KG1 (cell line): ENCODE results near the gene SCARB2.
"Not testable (repeated sequence)": the region's sequence is repeated elsewhere in the genome, so short reads cannot be mapped to it uniquely, and the experiment has no call there.

Experiments
- DNase-seq: peaks from one replicate; lab custom pipeline; 2025; lab: John Stamatoyannopoulos, UW

Gene SCARB2, protein sequence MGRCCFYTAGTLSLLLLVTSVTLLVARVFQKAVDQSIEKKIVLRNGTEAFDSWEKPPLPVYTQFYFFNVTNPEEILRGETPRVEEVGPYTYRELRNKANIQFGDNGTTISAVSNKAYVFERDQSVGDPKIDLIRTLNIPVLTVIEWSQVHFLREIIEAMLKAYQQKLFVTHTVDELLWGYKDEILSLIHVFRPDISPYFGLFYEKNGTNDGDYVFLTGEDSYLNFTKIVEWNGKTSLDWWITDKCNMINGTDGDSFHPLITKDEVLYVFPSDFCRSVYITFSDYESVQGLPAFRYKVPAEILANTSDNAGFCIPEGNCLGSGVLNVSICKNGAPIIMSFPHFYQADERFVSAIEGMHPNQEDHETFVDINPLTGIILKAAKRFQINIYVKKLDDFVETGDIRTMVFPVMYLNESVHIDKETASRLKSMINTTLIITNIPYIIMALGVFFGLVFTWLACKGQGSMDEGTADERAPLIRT

DNA sequence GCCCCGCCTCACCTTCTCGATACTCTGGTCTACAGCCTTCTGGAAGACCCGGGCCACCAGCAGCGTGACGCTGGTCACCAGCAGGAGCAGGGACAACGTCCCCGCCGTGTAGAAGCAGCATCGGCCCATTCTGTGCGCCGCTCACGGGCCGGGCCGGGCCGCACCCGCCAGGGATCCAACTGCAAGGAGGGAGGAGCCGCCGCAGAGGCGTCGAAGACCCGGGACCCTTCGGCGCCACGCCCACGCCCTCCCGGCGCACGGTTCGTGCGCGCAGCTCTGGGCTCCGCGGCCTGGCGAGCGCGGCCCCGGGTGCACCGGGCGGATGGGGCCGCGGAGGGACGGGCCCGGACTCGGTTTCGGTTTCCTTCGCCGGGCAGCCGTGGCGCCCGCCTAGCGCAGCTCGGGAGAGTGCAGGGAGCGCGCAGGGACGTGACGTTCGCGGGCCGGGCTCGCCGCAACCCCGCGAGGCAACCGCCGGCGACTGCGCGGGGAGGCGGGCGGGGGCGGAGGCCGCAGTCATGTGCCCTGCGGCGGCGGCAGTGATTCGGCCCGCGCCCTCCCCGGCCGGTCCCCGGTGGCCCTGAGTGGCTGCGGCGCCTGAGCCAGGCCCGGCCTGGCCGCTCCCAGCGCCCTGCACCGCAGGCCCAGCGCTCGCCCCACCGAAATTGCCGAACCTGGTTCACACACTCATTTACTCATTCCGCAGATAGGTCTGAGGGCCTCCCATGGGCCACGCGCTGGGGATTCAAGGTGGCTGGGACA is at the start of gene SCARB2:
TSS of gene SCARB2 (minus strand) at position 410 of the 762 bp plus-strand sequence. CDS start at position 129, 281 bp downstream.
- DNase-seq: no peak

DNA sequence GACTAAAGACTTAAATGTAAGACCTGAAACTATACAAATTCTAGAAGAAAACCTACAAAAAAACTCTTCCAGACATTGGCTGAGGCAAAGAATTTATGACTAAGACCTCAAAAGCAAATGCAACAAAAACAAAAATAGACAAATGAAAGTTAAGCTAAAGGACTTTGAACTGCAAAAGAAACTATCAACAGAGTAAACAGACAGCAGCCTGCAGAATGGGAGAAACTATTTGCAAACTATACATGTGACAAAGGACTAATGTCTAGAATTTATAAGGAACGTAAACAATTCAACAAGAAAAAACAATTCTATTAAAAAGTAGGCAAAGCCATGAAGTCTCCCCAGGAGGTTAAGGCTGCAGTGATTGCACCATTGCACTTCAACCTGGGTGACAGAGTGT is 46.9 kb upstream of the SCARB2 start:
- DNase-seq: no peak

DNA sequence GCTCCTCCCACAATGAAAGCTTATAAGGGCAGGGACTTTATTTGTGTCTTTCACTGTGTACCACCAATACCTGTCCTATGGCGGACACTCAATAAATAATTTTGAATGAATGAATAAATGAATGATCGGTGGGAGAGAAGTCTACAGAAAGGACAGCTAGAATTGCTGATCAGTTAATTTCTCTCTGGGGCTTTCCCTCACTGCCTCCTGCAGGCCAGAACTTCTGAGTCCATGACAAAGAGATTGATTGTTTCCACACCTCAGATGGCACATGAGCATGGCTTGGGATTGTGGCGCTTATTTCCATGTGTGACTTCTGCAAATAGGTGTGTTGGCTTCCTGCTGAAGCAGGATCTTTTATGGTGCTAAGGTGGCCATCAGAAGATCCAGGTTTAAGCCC is 44.2 kb upstream of the SCARB2 start:
- DNase-seq: no peak

DNA sequence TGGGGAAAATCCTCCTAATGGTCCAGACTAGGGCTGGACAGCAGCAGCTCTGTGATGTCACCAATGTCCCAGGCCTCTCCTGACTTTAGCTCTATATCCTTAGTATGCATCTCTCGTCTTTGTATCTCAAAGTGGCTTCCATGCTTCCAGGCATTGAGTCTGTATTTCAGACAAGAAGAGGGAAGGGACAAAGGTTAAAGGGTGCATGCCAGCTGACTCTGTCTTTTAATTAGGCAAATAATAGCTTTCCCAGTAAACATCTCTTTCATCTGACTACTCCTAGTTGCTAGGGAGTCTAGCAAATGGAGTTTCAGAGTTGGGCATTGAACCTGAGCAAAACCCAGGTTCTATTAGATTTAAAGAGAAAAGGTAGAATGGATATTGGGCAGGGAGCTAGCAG is 43.3 kb upstream of the SCARB2 start:
- no peak for DNase-seq

DNA sequence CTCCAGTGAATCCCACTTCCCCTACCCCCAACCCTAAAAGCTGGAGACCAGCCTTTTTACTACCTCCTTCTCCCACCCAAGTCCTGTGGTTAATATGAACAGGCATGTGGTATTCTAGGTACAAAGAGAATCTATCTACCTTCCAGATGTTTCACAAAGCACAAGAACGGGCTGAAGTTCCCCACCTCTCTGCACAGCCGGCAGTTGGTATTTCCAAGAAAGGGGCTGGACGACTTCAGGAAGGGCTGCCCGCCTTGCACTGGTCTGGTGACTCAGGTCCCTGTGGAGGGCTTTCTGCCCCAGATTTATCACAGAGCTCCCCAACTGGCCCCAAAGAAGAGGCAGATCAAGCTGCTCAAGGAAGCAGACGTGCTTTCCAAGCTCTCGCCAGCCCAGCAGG is 42.4 kb upstream of the SCARB2 start:
- no peak for DNase-seq

DNA sequence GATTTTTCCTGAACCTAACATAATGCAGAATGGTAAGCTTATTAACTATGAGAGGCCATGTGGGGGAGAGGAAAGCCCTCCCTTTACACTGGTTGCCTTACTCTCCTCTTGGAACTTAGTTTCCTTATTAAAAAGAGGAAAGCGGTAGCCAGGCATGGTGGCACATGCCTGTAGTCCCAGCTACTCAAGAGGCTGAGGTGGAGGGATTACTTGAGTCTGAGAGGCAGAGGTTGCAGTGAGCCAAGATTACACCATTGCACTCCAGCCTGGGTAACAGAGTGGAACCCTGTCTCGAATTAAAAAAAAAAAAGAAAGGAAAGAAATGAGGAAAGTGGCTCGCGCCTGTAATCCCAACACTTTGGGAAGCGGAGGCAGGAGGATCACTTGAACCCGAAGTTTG is 39.9 kb upstream of the SCARB2 start:
- DNase-seq: no peak

DNA sequence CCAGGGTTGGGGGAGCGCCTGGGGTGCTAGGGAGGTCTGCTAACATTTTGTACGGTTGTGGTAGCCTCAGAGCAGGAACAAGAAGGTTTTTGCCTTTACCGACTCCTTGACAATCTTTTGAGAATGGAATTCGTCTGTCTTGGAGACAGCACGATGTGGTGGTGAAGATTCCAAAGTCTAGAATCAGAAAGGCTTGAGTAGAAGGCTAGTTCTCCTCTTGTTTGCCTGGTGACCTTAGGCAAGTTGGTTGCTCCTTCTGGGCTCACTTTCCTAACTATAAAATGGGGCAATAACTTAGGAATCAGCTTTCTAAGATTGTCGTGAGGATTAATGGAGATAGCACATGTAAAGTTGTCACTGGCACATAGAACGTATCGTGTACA is 38.6 kb upstream of the SCARB2 start:
- DNase-seq: no peak

DNA sequence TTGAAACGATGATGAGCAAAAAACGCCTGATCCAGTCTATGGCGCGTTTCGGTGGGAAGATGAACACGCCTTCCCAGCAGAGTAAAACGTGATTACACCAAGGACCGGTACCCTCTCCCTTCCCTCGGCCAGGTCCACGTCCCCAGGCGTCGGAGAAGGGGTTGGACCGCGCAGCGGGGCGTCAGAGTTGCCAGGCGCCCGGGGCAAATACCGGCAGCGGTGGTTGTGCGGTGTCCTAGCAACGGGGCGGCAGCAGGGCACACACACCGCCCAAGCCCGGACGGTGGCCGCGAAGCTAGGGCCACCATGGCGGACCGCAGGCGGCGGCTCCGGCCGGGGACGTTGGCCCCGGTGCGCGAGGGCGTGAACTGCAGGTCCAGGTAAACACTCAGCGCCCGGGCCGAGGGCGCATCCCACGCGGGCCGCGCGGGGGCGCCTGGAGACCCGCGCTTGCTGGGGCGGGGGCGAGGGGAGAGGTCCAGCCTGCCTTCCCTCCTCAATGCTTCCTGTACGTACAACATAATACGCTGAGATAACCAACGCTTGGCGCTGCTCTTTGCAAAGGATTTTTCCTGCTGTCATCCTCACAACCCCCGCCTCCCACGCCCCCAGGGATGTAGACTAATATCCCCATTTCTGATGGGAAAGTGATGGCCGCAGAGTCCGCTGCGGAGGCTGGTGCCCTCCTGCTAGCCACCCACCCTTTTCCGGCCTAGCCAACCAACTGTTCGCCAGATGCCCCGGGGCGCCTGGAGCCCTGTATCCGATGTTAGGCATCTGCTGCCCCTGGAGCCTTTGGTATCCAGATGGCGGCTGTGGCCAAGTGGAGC is 38.0 kb upstream of the SCARB2 start, which contains the start of gene FAM47E:
TSS of gene FAM47E (plus strand) at position 281 of the 830 bp plus-strand sequence. CDS start at position 307, 26 bp downstream.
- no peak for DNase-seq

DNA sequence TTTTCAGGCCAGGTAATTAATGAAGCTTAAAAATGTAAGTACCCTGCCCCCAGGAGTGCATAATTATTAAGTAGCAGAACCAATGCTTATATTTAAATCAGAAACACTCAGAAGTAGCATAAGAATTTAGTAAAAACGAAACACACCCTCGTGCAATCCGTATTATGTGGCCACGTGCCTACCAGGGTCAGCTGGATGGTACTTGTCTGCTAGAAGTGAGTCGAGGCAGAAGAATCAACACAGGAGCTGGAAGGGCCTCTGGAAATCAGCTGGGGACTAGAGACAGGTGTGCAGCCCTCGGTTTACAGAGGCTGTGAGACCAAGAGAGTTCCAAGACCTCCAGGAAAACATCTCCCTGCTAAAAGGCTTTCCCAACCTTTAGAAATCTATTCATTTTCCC is 37.3 kb upstream of the SCARB2 start:
- DNase-seq: no peak

DNA sequence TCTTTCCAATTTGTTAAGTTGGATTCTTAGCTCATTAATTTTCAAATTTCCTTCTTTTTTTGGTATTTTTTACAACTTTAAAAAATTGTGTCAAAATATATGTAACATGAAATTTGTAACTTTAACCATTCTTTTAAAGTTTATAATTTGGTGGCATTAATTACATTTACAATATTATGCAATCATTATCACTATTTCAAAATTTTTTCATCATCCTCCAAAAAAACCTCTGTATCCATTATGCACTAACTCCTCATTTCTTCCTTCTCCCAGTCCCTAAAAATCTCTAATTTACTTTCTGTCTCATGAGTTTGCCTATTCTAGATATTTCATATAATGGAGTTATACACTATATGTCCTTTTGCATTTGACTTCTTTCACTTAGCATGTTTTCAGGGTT is 33.2 kb upstream of the SCARB2 start:
- no peak for DNase-seq

DNA sequence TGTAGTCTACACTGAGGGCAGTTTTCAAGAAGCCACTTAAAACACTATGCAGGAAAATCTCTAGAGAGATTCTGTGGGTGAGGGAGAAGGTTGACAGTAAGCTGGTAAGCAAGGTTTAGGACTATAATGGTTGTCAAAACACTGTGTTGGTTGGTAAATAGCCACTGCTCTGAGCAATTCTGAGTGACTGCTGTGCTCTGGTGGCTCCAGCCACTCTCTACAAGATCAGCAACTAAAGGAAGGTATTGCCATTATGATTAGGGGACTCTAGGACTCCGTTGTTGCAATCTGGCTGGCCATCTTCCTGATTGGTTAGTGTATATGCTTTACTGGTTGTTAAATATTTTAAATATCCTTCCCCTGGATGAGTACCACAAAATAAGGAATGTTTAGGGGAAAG is 32.4 kb upstream of the SCARB2 start:
- no peak for DNase-seq

DNA sequence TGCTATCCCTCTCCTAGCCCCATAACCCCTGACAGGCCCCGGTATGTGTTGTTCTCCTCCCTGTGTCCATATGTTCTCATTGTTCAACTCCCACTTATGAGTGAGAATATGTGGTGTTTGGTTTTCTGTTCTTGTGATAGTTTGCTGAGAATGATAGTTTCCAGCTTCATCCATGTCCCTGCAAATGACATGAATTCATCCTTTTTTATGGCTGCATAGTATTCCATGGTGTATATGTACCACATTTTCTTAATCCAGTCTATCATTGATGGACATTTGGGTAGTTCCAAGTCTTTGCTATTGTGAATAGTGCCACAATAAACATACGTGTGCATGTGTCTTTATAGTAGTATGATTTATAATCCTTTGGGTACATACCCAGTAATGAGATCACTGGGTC is 30.3 kb upstream of the SCARB2 start:
- DNase-seq: not testable (repeated sequence)

DNA sequence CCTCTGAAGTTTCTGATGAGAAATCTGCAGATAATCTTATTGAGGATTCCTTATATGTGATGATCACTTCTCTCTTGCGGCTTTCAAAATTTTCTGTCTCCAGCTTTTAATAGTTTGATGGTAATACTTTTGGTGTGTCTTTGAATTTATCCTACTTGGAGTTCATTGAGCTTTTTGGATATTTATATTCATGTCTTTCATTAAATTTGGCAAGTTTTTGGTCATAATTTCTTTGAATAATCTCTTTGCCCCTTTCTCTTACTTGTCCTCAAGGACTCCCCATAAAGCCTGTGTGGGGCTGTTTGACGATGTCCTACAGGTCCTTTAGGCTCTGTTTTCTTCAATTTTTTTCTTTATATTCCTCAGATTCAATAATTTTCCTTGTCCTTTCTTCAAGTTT is 26.6 kb upstream of the SCARB2 start:
- no peak for DNase-seq

DNA sequence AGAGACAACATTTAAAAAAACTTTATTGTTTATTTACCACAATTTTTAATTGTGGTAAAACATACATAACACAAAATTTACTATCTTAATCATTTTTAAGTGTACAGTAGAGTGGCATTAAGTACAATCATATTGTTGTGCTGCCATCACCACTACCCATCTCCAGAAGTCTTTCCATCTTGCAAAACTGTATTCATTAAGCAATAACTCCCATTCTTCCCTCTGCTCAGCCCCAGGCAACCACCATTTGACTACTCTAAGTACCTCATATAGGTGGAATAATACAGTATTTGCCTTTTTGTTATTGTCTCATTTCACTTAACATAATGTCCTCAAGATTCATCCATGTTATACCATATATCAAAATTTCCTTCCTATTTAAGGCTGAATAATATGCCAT is 25.1 kb upstream of the SCARB2 start:
- no peak for DNase-seq

DNA sequence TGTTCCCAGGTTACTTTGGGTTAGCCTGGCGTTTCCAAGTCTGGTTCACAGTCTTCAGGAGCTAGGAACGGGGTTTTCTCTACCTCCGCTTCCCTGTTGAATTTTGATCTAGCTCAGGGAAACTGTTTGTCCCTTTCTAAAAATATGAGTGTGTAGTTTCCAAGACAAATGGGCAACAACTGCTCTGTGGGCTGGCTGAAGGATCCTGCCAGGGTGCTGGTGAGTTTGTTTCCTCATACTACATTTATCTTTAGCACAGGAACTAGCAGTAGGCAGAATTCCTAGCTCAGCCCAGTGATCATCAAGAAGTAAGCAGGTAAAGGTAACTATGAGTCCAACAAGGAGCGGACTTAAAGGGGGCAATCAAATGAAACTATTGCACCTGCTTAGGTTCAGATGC is 24.6 kb upstream of the SCARB2 start:
- DNase-seq: no peak

DNA sequence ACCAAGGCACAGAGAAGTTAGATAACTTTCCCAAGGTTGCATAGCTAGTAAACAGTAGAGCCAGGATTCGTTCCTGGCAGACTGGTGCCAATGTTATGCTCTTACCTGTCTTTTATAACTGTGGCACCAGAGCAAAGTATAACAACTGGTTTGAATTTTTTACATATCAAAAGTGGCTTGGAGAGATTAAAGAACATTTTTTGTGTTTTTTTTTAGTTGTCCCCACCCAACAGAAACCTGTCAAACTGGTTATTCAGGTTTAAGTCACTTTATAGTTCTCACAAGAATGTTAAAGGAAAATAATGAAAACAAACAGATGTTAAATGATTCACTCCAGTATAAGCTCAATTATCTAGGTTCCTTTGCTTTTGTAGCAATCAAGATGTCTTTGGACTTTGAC is 22.3 kb upstream of the SCARB2 start:
- no peak for DNase-seq

DNA sequence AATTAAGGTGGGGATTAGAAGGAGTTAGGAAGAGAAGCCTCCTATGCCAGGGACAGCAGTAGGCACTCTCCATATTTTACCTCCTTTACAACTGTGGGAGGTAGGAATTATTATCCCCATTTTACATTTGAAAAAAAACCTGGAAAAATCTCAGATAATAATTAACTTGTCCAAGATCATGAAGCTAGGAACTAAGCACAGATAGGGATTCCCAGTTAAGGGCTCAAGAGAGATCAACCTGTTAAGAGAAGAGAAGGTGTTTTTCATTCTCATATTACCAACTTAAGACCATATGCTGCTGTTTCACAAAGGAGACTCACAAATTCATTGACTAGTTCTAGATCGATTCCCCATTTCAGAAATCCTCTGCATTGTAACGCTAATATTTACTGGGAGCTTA is 21.8 kb upstream of the SCARB2 start:
- no peak for DNase-seq

DNA sequence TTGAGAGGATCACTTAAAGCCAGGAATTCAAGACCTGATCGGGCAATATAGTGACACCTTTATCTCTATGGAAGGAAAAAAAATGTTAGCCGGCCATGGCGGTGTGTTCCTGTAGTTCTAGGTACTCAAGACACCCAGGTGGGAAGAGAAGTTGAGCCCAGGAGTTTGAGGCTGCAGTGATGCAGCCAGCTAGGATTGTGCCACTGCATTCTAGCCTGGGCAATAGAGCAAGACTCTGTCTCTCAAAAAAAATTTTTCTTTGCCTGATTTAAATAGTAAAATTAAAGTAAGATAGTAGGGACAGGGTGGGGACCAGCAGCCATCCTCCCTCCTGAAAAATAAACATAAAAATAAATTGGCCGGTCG is 21.0 kb upstream of the SCARB2 start:
- DNase-seq: no peak

DNA sequence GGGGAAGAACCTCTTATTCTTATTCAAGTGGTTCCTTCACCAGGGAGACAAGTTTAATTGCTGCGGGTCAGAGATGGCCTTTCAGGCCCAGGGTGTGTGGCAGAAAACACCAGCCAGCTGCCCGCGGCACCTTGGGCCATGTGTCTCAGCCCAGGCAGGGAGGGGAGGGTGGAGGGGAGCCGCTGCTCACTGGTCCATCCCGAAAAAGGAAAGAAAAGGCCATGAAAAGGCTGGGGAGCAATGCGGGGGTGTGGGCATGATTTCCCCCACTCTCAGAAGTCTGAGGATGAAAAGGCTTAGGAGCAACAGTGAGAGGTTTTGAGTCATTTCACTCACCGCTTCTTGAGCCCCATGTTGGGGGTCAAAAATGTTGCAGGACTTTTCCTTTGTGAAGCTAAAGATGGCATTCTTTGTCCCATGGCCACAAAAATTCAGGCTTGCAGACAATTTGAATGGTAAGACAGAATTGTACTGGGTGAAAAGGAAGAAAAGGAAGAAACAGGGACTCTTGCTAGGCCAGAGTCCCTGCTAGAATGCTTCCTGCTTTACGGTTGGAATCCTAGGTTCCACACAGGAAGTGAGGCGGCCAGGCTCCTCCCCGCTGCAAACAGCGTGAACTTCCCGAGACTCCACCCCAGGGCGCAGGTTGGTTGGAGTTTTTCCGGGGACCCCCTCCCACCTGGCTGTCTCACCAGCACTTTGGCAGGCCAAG is 20.5 kb upstream of the SCARB2 start:
- DNase-seq: no peak

DNA sequence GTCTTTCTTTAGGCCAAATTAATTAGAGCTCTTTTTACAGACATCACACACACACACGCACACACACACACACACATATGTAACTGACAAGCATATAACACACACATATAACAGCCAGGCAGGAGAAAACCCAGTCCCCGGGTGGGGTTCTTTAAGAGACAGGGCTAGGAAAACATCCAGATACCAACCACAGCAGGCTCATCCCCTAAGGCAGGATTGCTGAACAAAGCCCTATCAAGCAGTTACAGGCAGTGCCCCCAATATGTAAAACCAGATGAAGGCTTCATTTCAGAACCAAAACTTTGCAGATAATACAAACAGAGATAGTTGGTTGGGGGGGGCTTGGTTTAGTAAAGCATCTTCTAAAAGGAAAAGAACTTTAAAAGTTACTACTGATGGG is 19.9 kb upstream of the SCARB2 start:
- no peak for DNase-seq

DNA sequence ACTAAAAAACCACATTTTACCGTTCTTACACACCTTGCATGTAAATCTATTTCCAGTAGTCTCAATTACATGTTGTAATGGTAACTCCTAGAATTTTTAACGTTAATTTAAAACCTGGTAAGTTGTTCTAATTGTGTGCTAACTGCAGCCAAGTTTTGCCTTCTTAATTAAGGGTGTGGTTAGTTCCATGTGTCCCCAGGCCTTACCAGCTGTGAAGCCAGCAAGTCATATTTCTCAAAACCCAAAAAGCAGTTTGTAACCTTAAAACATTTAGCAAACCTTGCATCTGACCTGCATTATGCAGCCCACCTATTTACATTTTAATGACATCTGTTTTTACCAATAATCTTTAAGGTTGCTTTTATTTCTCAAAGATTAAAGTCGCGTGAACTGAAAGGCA is 19.5 kb upstream of the SCARB2 start:
- no peak for DNase-seq

DNA sequence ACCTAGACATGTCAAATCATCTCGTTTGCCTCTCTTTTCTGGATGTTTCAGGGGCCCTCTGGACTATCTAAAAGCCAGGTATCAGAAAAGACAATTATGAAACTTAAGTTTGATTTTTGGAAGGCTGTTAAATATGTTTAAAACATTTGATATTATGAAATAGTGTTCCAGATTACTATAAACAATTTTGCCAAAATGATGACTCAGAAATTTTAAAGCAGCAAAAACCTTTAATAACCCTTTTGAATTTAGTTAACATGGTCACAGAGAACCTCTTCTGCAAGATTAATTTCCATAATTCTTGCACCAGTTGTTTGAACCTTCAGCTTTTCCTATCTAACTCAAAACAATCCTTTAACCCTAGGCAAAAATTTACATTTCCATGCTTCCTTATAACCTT is 19.1 kb upstream of the SCARB2 start:
- no peak for DNase-seq
